ENCODE measurements around the gene QSOX2.

Gene QSOX2

GRCh38 chr9:136157477-136158265, 87.9 kb downstream of the QSOX2 start:
- TF ChIP-seq POLR2A (IDR thresholded peaks at IDR 0.05; ENCODE audit: low read depth, low read length): no peak
- no peak for TF ChIP-seq POLR2AphosphoS5 (IDR thresholded peaks at IDR 0.05; ENCODE audit: low read depth, low read length)
- no peak for TF ChIP-seq TAF1 (IDR thresholded peaks at IDR 0.05; ENCODE audit: borderline replicate concordance, low read depth, low read length)
- no peak for FAIRE-seq
- no peak for DNase-seq (ENCODE audit: insufficient read length)
